NCI-H1436 (cell line): ENCODE results near the gene TEX29.

Source experiments
- DNase-seq: peaks from one replicate; lab custom pipeline; 2025; lab: John Stamatoyannopoulos, UW

The TEX29 gene

GRCh38 chr13:111341886-111342285, 21.4 kb downstream of the TEX29 start:
- no peak for DNase-seq

GRCh38 chr13:111342721-111343120, 22.3 kb downstream of the TEX29 start:
- DNase-seq = no peak

GRCh38 chr13:111343186-111343805, 22.9 kb downstream of the TEX29 start:
- DNase-seq = no peak

GRCh38 chr13:111344471-111345191, 24.2 kb downstream of the TEX29 start:
- DNase-seq = peak; percentile 72

- no peak for DNase-seq
Measured at GRCh38 chr13:111345682-111346081, 25.2 kb downstream of the TEX29 start.

- no peak for DNase-seq
Measured at GRCh38 chr13:111346101-111346680, 25.7 kb downstream of the TEX29 start.

GRCh38 chr13:111347438-111347837, 27.0 kb downstream of the TEX29 start:
- DNase-seq = no peak

- DNase-seq = no peak
Measured at GRCh38 chr13:111353508-111353907, 33.1 kb downstream of the TEX29 start.

- DNase-seq = no peak
Measured at GRCh38 chr13:111354789-111355188, 34.3 kb downstream of the TEX29 start.

- DNase-seq = no peak
Measured at GRCh38 chr13:111356795-111357194, 36.4 kb downstream of the TEX29 start.

GRCh38 chr13:111359237-111359915, 38.9 kb downstream of the TEX29 start:
- no peak for DNase-seq

- no peak for DNase-seq
Measured at GRCh38 chr13:111359930-111360329, 39.5 kb downstream of the TEX29 start.

- DNase-seq = no peak
Measured at GRCh38 chr13:111360452-111360851, 40.0 kb downstream of the TEX29 start.

GRCh38 chr13:111361046-111361872, 40.8 kb downstream of the TEX29 start:
- DNase-seq = no peak

- DNase-seq = no peak
Measured at GRCh38 chr13:111361873-111362648, 41.6 kb downstream of the TEX29 start.

GRCh38 chr13:111363121-111363520, 42.7 kb downstream of the TEX29 start:
- DNase-seq = no peak

GRCh38 chr13:111363591-111363990, 43.1 kb downstream of the TEX29 start:
- no peak for DNase-seq

- DNase-seq = no peak
Measured at GRCh38 chr13:111365149-111366005, 44.9 kb downstream of the TEX29 start.

- no peak for DNase-seq
Measured at GRCh38 chr13:111367340-111367739, 46.9 kb downstream of the TEX29 start.

GRCh38 chr13:111368091-111368490, 47.6 kb downstream of the TEX29 start:
- no peak for DNase-seq
